SK-MEL-5 (cell line): Measurements from ENCODE around the gene TUBA3C. TPM values are rescaled to one million over a fixed set of nuclear protein-coding genes. Genes with fewer than 3 reads are reported as not detected.

Source experiments
- DNase-seq: peaks from one replicate; pipeline ENCODE4 v3.0.0-alpha.2; 2016; ENCODE audit warnings: low read depth, low spot score
- in situ Hi-C: cut with HindIII; loops from 2 replicates; pipeline ENCODE4 v1.10.0; 2016; ENCODE audit warnings: low sequenced_read_pairs, high pct_unique_total_duplicates, low pct_unique_long_range_greater_than_20kb
- small RNA-seq, 2 experiments: library from RNA; depleted of rRNA; stranded (forward); fragments of <200 nt; gene quantifications; one replicate each; pipeline ENCODE3, GENCODE V24; 2014
- total RNA-seq: library from RNA; depleted of rRNA; stranded (reverse); fragments of >200 nt; shearing (Covaris generic); gene quantifications from 2 replicates; pipeline ENCODE4 v1.2.3, GENCODE V29; 2014

Gene TUBA3C
- total RNA-seq, 1 experiment from 2014 or later = 0.16 TPM

DNA sequence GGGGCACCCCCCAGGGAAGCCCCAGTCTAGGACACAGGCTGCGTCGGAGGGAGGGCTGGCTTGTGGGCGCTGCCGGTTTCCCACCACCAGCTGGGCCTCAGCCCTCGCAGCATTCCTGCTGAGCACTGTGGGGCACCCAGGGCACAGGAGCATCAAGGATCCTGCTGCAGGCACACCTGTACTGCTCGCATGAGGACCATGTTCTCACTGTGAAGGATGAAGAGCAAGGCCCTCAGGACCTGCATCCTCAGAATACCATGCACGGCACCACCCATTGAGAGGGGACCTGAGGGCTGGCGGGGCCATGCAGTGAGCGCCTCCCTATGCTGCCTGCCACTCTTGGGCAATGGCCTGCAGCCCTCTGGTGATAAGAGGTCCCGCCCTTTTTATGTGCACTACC, 31.4 kb downstream of the TUBA3C start:
- in situ Hi-C loops = no loop called here
- no peak for DNase-seq

DNA sequence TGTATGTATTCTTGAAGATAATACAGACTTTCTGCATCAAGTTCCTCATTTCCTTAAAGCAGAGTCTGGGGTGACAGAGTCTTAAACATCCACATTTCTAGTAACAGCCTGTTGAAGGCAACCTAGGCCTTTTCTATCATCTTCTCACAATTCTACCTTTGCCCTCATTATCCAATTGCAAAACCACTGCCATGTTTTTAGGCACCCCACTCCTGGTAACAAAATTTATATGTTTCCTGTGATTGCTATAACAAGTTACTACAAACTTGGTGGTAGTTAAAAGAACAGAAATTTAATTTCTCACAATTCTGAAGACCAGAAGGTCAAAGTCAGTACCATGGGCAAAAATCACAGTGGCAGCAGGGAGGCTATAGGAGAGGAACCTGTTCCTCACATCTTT, 33.1 kb downstream of the TUBA3C start:
- DNase-seq = no peak
- in situ Hi-C loops = no loop called here

Small RNAs within 50 kb of the gene (small RNA-seq; reads per million reads assigned to genes)
- 0 reads per million in 2 experiments for gene AL139327.4
